HG02870 (cell line): Measurements from ENCODE around the gene B3GNT9.

Experiments
- ATAC-seq: cut with Tn5 transposase; IDR thresholded peaks from one replicate; pipeline ENCODE4 v1.9.1; 2021; ENCODE audit warnings: mild to moderate bottlenecking, moderate library complexity; ENCODE audit not compliant: unreplicated experiment

The B3GNT9 gene

GRCh38 chr16:67150833-67151396 is at the start of gene B3GNT9:
Gene B3GNT9 (minus strand): TSS chr16:67150998. CDS start chr16:67150485, 513 bp downstream.
- peak; percentile 61 for ATAC-seq

GRCh38 chr16:67200491-67200890 is 49.7 kb upstream of the B3GNT9 start:
- ATAC-seq, result no peak

- no peak for ATAC-seq
Observed at GRCh38 chr16:67199808-67200198, 49.0 kb upstream of the B3GNT9 start.

- no peak for ATAC-seq
Observed at GRCh38 chr16:67199011-67199807, 48.4 kb upstream of the B3GNT9 start, which contains the start of gene ELMO3. Gene ELMO3 (plus strand): TSS chr16:67199131. CDS start chr16:67199327, 196 bp downstream.

GRCh38 chr16:67198238-67198734 is 47.5 kb upstream of the B3GNT9 start:
- ATAC-seq, result no peak

GRCh38 chr16:67197704-67198103 is 46.9 kb upstream of the B3GNT9 start:
- no peak for ATAC-seq

- no peak for ATAC-seq
Observed at GRCh38 chr16:67196881-67197280, 46.1 kb upstream of the B3GNT9 start.

GRCh38 chr16:67195676-67196075 is 44.9 kb upstream of the B3GNT9 start:
- no peak for ATAC-seq

- no peak for ATAC-seq
Observed at GRCh38 chr16:67194260-67194659, 43.5 kb upstream of the B3GNT9 start.

GRCh38 chr16:67193536-67193935 is 42.7 kb upstream of the B3GNT9 start:
- ATAC-seq, result no peak

GRCh38 chr16:67192781-67193361 is 42.1 kb upstream of the B3GNT9 start:
- no peak for ATAC-seq

GRCh38 chr16:67191995-67192681 is 41.3 kb upstream of the B3GNT9 start, which contains the start of gene E2F4:
Gene E2F4 (plus strand): TSS chr16:67192155. CDS start chr16:67192228, 73 bp downstream.
- peak; percentile 85 for ATAC-seq

GRCh38 chr16:67191411-67191994 is 40.7 kb upstream of the B3GNT9 start:
- no peak for ATAC-seq

GRCh38 chr16:67190448-67191399 is 39.9 kb upstream of the B3GNT9 start:
- no peak for ATAC-seq

GRCh38 chr16:67190041-67190440 is 39.2 kb upstream of the B3GNT9 start, which contains the start of gene EXOC3L1:
Gene EXOC3L1 (minus strand): TSS chr16:67190136. CDS start chr16:67189676, 460 bp downstream.
- no peak for ATAC-seq

- ATAC-seq, result no peak
Observed at GRCh38 chr16:67188798-67189197, 38.0 kb upstream of the B3GNT9 start.

- no peak for ATAC-seq
Observed at GRCh38 chr16:67188323-67188722, 37.5 kb upstream of the B3GNT9 start.

GRCh38 chr16:67187175-67187890 is 36.5 kb upstream of the B3GNT9 start:
- no peak for ATAC-seq

GRCh38 chr16:67186550-67186950 is 35.8 kb upstream of the B3GNT9 start:
- ATAC-seq, result no peak
